Measurements from ENCODE around the gene EPAS1. TPM values are rescaled to one million over a fixed set of nuclear protein-coding genes. Genes with fewer than 3 reads are reported as not detected.

The EPAS1 gene
- total and polyA plus RNA-seq, 2 of the 13 experiments (the other 11 are each of a cell fraction or from before 2014, with no cell fraction given): 47.1 to 182 TPM

DNA sequence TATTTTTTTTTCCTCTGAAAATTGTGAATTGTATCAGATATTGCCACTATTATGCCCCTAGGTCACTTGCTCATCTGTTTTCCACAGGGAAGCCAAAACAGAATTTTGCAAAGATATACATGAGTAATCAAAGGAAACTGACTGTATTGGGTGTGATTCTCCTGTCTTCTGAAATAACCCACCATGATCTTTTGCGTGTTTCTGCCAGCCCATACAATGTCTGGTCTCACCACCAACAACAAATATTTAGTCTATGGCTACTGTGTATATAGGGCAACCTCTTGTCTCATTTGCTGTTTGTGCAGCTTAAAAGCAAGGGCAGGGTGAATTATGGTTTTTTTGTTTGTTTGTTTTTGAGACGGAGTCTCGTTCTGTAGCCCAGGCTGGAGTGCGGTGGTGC lies 26.5 kb downstream of the EPAS1 start (continued):
- TF ChIP-seq, protein P1, sequence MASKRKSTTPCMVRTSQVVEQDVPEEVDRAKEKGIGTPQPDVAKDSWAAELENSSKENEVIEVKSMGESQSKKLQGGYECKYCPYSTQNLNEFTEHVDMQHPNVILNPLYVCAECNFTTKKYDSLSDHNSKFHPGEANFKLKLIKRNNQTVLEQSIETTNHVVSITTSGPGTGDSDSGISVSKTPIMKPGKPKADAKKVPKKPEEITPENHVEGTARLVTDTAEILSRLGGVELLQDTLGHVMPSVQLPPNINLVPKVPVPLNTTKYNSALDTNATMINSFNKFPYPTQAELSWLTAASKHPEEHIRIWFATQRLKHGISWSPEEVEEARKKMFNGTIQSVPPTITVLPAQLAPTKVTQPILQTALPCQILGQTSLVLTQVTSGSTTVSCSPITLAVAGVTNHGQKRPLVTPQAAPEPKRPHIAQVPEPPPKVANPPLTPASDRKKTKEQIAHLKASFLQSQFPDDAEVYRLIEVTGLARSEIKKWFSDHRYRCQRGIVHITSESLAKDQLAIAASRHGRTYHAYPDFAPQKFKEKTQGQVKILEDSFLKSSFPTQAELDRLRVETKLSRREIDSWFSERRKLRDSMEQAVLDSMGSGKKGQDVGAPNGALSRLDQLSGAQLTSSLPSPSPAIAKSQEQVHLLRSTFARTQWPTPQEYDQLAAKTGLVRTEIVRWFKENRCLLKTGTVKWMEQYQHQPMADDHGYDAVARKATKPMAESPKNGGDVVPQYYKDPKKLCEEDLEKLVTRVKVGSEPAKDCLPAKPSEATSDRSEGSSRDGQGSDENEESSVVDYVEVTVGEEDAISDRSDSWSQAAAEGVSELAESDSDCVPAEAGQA (IDR thresholded peaks at IDR 0.05; ENCODE audit: low read depth): no peak
- TF ChIP-seq, protein P1 (CRISPR knock-in tag; IDR thresholded peaks at IDR 0.05; ENCODE audit: borderline replicate concordance): no peak
- no peak for TF ChIP-seq ZNF558 (CRISPR knock-in tag; IDR thresholded peaks at IDR 0.05; ENCODE audit: borderline replicate concordance)
- TF ChIP-seq MED1 (CRISPR knock-in tag; IDR thresholded peaks at IDR 0.05): 0 out of 2 replicates have a peak, but pooled peaks have one; percentile 12
- peak; percentile 26 for TF ChIP-seq TBL1XR1 (IDR thresholded peaks at IDR 0.05; ENCODE audit: borderline replicate concordance, low read length, partially characterized antibody)
- TF ChIP-seq ZMYM3 (CRISPR knock-in tag; IDR thresholded peaks at IDR 0.05): no peak
- TF ChIP-seq, protein P2, sequence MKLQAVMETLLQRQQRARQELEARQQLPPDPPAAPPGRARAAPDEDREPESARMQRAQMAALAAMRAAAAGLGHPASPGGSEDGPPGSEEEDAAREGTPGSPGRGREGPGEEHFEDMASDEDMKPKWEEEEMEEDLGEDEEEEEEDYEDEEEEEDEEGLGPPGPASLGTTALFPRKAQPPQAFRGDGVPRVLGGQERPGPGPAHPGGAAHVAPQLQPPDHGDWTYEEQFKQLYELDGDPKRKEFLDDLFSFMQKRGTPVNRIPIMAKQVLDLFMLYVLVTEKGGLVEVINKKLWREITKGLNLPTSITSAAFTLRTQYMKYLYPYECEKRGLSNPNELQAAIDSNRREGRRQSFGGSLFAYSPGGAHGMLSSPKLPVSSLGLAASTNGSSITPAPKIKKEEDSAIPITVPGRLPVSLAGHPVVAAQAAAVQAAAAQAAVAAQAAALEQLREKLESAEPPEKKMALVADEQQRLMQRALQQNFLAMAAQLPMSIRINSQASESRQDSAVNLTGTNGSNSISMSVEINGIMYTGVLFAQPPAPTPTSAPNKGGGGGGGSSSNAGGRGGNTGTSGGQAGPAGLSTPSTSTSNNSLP (IDR thresholded peaks at IDR 0.05; ENCODE audit: low read depth, low read length): no peak
- TF ChIP-seq KAT7 (CRISPR knock-in tag; IDR thresholded peaks at IDR 0.05; ENCODE audit: borderline replicate concordance): 0 out of 2 replicates have a peak, but pooled peaks have one; percentile 44
- no peak for TF ChIP-seq ZFYVE20 (CRISPR knock-in tag; IDR thresholded peaks at IDR 0.05; ENCODE audit: borderline replicate concordance, low read depth)
- no peak for TF ChIP-seq FOXA1 (IDR thresholded peaks at IDR 0.05)
- no peak for TF ChIP-seq FOXA1 (CRISPR knock-in tag; IDR thresholded peaks at IDR 0.05)
- TF ChIP-seq, protein P3, sequence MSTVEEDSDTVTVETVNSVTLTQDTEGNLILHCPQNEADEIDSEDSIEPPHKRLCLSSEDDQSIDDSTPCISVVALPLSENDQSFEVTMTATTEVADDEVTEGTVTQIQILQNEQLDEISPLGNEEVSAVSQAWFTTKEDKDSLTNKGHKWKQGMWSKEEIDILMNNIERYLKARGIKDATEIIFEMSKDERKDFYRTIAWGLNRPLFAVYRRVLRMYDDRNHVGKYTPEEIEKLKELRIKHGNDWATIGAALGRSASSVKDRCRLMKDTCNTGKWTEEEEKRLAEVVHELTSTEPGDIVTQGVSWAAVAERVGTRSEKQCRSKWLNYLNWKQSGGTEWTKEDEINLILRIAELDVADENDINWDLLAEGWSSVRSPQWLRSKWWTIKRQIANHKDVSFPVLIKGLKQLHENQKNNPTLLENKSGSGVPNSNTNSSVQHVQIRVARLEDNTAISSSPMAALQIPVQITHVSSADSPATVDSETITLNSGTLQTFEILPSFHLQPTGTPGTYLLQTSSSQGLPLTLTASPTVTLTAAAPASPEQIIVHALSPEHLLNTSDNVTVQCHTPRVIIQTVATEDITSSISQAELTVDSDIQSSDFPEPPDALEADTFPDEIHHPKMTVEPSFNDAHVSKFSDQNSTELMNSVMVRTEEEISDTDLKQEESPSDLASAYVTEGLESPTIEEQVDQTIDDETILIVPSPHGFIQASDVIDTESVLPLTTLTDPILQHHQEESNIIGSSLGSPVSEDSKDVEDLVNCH (CRISPR knock-in tag; IDR thresholded peaks at IDR 0.05): no peak
- TF ChIP-seq, protein P4, sequence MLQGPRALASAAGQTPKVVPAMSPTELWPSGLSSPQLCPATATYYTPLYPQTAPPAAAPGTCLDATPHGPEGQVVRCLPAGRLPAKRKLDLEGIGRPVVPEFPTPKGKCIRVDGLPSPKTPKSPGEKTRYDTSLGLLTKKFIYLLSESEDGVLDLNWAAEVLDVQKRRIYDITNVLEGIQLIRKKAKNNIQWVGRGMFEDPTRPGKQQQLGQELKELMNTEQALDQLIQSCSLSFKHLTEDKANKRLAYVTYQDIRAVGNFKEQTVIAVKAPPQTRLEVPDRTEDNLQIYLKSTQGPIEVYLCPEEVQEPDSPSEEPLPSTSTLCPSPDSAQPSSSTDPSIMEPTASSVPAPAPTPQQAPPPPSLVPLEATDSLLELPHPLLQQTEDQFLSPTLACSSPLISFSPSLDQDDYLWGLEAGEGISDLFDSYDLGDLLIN (CRISPR knock-in tag; IDR thresholded peaks at IDR 0.05; ENCODE audit: borderline replicate concordance): no peak
- TF ChIP-seq, protein P5, sequence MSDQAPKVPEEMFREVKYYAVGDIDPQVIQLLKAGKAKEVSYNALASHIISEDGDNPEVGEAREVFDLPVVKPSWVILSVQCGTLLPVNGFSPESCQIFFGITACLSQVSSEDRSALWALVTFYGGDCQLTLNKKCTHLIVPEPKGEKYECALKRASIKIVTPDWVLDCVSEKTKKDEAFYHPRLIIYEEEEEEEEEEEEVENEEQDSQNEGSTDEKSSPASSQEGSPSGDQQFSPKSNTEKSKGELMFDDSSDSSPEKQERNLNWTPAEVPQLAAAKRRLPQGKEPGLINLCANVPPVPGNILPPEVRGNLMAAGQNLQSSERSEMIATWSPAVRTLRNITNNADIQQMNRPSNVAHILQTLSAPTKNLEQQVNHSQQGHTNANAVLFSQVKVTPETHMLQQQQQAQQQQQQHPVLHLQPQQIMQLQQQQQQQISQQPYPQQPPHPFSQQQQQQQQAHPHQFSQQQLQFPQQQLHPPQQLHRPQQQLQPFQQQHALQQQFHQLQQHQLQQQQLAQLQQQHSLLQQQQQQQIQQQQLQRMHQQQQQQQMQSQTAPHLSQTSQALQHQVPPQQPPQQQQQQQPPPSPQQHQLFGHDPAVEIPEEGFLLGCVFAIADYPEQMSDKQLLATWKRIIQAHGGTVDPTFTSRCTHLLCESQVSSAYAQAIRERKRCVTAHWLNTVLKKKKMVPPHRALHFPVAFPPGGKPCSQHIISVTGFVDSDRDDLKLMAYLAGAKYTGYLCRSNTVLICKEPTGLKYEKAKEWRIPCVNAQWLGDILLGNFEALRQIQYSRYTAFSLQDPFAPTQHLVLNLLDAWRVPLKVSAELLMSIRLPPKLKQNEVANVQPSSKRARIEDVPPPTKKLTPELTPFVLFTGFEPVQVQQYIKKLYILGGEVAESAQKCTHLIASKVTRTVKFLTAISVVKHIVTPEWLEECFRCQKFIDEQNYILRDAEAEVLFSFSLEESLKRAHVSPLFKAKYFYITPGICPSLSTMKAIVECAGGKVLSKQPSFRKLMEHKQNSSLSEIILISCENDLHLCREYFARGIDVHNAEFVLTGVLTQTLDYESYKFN (CRISPR knock-in tag; conservative IDR thresholded peaks at IDR 0.05): peak; percentile 48; the same call in 1 of the 2 replicates
- TF ChIP-seq PHF21A (CRISPR knock-in tag; IDR thresholded peaks at IDR 0.05): peak; percentile 39; the same call in 1 of the 2 replicates
